Activated CD4-positive, alpha-beta T cell treated with anti-CD3 and anti-CD28 coated beads, Interleukin-2, amount 50 U/mL, for 1 hour (primary cell): ENCODE data around the gene CMIP.

Source experiments
- DNase-seq: peaks from one replicate; pipeline ENCODE4 v3.0.0-alpha.2; 2020

The CMIP gene

DNA sequence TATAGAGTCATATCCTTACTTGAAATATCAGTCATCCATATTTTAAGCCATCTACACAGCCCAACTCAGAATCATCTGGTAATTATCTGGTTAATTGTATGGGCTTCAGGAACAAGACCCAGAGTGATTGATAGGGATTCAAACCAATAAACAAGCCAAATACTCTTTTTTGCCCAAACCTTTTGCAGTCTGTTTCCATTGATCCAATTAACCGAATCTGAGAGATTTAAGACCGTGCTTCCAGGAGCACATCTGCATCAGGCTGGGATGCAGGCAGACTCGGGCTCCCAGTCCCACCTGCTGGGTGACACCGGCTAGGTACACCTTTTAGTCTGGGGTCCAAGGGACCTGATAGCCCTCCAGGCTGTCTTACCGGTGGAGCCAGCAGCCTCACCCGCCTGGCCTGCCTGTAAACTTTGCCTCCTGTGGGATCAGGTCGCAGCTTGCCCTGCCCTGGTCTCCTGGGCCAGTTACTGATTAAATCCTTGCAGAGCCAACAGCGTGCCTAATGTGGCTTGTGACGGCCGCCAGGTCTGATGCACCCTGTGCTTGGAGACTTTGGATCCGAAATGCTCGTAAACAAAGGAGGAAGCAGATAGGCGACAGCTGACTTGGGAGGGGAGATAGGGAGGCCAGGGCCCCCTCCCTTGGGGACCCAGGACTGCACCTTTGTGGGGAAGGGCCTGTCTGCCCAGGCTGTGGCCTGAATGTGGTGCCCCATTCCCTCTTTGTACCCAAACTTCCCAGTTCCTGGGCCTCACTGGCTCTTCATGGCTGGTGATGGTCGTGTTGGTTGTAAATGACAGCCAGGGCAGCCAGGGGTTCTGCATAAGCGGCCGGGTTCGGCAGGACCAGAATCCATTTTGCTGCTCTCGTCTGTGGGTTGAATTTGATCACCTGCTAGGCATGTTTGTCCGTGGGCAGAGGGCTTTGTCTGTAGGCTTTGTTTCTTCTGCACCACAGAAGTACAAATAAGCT is 3.8 kb downstream of the CMIP start:
- DNase-seq: no peak

GRCh38 chr16:81449241-81449640 is 4.6 kb downstream of the CMIP start:
- no peak for DNase-seq

- DNase-seq: no peak
Measured at GRCh38 chr16:81449899-81450608, 5.4 kb downstream of the CMIP start.

GRCh38 chr16:81450783-81451491 is 6.3 kb downstream of the CMIP start:
- no peak for DNase-seq

DNA sequence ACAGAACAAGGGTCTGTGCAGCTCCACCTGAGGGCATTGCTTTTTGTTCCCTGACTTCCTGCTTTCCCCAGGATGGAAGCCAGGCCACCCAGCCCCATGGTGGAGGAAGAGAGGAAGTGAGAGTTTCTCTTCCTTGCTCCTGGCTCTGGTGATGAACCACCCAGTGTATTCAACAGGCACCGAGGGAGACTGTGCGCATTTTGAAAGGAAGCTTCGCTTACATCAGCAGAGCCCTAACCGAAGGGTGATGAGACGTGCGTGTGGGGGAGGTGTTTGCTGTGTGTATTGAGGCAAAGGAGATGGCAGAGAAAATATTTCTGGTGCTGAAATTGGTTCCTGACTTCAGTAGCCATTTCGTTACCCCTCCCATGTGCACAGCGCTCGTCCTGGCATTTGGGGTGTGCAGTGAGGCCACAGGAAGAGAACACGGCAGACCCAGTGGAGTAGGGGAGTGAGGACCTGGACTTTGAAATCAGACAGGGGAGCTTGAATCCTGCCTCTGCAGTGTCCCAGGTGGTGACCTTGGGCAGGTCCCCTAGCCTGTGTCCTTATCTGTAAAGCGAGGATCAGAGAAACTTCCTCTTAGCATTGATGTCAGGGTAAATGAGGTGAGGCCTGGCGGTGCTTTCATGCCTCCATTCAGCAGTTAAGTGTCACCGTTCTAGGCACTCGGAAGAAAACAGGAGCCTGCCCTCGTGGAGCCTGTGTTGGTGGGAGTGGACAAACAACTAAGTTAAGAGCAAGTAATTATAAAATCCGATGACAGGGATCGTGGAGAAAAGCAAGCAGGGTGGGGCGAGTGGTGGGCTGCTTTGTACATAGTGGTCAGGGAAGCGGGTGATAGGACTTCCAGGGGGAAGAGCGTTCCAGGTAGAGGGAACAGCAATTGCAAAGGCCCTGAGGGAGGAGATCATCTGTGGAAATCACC is 7.4 kb downstream of the CMIP start:
- DNase-seq: peak; percentile 34

DNA sequence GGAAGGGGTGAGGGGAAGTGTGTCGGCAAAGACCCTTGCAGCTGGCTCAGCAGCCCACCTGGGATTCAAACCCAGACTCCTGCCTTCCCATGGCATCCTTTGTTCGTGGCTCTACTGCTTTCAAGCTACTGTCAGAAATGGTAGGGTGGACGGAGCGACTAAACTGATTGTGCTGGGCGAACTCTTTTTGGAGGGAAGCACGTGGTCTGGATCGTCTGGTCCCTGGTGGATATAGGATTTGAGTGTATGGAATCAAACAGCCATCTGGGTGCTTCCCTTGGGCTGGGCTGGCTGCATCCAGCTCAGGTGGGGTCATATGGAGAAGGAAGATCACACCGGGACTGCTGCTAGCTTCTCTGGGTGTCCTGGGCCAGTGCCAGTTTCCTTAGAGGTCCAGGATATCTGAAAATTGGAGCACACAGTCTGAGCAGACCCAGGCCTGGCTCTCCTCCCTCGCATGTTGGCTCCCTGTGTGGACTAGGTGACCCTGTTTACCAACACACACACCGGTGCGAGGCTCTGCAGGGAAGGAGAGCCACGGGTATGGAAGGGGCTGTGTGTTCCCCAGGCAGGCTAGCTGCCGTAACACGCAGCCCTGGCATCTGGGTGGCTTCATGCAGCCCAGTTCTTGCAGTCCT is 8.6 kb downstream of the CMIP start:
- DNase-seq: no peak

- DNase-seq: no peak
Measured at GRCh38 chr16:81454044-81454443, 9.4 kb downstream of the CMIP start.

GRCh38 chr16:81455006-81455405 is 10.4 kb downstream of the CMIP start:
- no peak for DNase-seq

- DNase-seq: no peak
Measured at GRCh38 chr16:81455720-81456494, 11.3 kb downstream of the CMIP start.

DNA sequence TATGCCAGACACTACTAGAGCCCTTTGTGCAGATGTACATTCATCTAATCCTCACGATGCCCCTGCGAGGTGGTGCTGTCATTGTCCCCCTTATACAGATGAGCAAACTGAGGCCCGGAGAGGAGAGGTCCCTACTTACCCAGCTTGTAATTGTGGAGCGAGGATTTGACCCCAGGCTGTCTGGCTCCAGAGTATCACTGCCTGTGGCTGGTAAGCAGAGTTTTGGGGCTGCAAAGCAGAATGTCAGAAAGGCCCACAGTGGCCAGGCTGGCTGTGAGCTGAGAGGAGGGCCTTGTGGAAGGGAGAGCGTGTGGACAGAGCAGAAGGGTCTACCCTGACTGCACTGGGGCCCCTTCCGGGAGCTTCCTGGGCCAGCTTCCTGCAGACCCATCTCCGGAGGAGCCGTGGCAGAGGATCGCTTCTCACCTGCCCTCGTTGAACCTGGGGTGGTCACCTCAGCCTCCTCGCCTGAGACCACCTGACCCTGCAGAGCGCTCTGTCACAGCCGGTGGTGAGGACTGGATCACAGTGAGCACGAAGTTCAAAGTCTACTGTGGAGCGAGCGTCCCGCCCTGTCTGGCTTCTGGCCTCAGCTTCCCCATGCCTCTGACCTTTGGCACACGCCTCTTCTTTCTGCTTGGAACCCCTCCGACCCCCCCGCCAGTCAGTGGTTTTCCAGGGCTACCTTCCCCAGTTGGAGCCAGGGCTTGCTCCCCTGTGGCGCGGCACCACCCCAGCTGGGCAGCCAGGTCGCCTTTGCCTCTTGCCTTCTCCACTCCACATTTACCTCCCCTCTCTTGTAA is 12.1 kb downstream of the CMIP start:
- no peak for DNase-seq

DNA sequence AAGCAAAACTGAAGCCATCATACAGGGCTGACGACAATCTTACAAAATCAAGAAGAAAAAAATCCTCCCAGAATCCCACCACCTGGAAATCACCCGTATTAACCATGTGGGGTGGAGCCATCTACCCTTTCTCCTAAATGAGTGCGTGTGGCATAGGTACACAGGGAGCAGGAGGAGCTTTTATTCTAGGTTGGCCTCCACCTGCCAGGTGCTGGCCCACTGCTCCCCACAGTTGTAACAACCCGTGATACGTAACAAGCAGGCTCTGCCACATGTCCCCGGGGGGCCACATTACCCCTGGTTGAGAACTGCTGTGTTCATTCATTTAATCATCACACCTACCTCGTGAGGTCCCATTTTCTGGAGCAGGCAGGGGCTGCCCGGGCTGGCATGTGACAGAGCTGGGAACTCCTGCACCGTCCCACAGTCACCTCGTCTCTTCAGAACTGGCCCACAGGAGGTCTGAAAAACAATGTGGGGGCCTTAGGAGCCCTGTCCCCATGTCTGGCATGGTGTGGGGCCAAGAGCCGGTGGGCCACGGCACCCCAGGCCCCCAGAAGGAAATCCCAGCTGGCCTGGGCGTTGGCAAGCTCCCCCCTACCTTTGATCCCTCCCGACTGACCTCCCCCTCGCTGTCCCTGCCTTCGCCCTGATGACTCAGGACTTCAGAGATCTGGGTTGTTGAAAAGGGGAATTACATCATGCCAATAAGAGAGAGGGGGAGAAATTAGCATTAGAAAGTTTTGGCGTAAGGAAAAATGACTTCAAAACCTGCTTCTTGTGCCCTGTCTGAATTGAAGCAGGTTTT is 12.9 kb downstream of the CMIP start:
- no peak for DNase-seq

- no peak for DNase-seq
Measured at GRCh38 chr16:81458149-81458669, 13.6 kb downstream of the CMIP start.

GRCh38 chr16:81458827-81459598 is 14.4 kb downstream of the CMIP start:
- DNase-seq: no peak

DNA sequence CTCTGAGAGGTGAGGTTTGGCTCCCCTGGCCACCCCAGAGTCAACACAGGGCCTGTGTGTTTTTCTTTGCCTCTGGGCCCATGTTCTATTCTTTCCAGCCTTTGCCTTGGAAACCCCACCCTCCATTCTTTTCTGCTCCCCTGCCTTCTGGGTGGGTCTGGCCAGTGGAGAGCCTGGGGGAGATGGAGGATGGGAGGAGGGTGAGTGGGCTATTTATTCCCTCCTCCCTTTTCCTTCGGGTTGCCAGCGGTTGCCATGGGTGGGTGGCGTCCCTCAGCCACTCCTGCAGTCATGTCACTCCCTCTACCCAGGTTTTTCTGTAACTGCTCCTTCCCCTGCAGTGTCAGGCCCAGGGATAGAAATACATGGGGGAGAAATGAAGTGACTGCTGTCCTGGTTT is 15.5 kb downstream of the CMIP start:
- DNase-seq: no peak

- no peak for DNase-seq
Measured at GRCh38 chr16:81461243-81461642, 16.6 kb downstream of the CMIP start.

DNA sequence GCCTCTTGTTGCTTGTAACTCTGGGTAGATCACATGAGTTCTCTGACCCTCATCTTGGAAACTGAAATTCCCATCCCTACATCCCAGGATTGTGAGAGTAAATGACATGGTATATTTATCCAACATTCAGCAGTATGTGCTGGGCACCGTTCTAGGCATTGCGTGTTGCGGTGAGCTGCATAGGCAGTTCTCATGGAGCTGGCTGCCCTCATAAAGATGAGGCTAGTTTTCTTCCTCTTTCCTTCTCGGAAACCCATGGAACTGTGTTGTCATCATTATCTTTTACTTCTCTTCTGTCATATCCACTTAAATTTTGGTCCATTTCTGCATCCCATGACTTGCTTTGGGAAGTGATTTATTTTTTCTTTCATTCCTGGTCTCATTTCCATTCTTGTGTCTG is 17.2 kb downstream of the CMIP start:
- DNase-seq: no peak

DNA sequence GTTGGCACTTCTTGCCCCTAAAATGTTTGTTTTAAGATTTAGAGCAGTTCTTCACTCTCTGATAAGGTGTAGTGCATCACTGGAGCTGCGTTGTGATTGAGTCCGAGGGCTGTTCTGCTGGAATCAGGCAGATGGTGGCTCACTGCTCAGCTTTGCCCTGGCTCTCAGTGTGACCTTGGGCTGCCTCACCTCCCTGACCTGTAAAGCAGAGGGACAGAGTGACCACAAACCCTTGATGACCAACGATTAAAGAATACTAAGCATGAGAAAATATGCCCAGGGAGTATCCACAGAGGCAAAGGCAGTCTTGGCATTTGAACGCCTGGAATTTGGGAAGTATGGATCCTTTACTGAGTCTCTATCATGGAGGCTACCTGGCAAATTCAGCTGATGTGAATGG is 18.1 kb downstream of the CMIP start:
- no peak for DNase-seq

GRCh38 chr16:81463296-81463890 is 18.8 kb downstream of the CMIP start:
- DNase-seq: no peak
